ENCODE measurements around the gene NDUFS1. TPM values are rescaled to one million over a fixed set of nuclear protein-coding genes. Genes with fewer than 3 reads are reported as not detected.

NDUFS1 gene
- total and polyA plus RNA-seq, 2 experiments from 2014 or later = 34.5 to 97.9 TPM

- H3K4me1 ChIP-seq (ENCODE audit: insufficient read depth) = peaks cover 14% of the 10 kb centered on the region; the same call in 1 of the 2 replicates
- no peak for TF ChIP-seq ETS1 (IDR thresholded peaks at IDR 0.05)
- no peak for TF ChIP-seq ZNF462 (CRISPR knock-in tag; IDR thresholded peaks at IDR 0.05)
- TF ChIP-seq NANOG (IDR thresholded peaks at IDR 0.05; ENCODE audit: borderline replicate concordance) = no peak
- TF ChIP-seq EZH2phosphoT487 (IDR thresholded peaks at IDR 0.05; ENCODE audit: unreplicated experiment) = no peak
- no peak for TF ChIP-seq CREB1 (CRISPR knock-in tag; IDR thresholded peaks at IDR 0.05; ENCODE audit: low read depth)
- TF ChIP-seq CTCF (conservative IDR thresholded peaks at IDR 0.05; ENCODE audit: low read depth in 2 of 2) = no peak
- TF ChIP-seq ZNF114 (CRISPR knock-in tag; IDR thresholded peaks at IDR 0.05) = no peak
- no peak for TF ChIP-seq ZNF331 (CRISPR knock-in tag; IDR thresholded peaks at IDR 0.05; ENCODE audit: low read depth)
- TF ChIP-seq JUNB (IDR thresholded peaks at IDR 0.05; ENCODE audit: unreplicated experiment) = no peak
- no peak for TF ChIP-seq STAT1 (IDR thresholded peaks at IDR 0.05; ENCODE audit: unreplicated experiment)
- Mint-ChIP-seq H3K27me3 (ENCODE audit: insufficient read depth, low read depth, poor library complexity) (peaks cover 3% of the 10 kb centered on the region), H3K4me1 (peaks cover 11% of the 10 kb centered on the region), H3K4me3 (no peak overlapping the region), H3K27ac (no peak overlapping the region; the same call in 1 of the 2 replicates), H3K36me3 (ENCODE audit: low read depth) (no peaks in the 10 kb centered on the region), H3K9me3 (no peaks in the 10 kb centered on the region; the same call in 2 of the 3 replicates)
- no peaks in the 10 kb centered on the region for H3K27me3 ChIP-seq (ENCODE audit: insufficient read depth)
- H4K20me1 ChIP-seq (replicated peaks; ENCODE audit: insufficient read depth) = no peaks in the 10 kb centered on the region
- no peaks in the 10 kb centered on the region for H3K36me3 ChIP-seq (ENCODE audit: insufficient read depth)
- ATAC-seq (no peak), DNase-seq (ENCODE audit: low spot score) (no peak)
- H2AFZ ChIP-seq = no peak overlapping the region
- no peaks in the 10 kb centered on the region for H3K9me2 ChIP-seq (ENCODE audit: insufficient read depth)
- H3K27ac ChIP-seq (ENCODE audit: low read depth) = no peak overlapping the region
- no peak overlapping the region for H3K4me3 ChIP-seq
- H3F3A ChIP-seq (replicated peaks; ENCODE audit: low read depth) = no peaks in the 10 kb centered on the region
- H3K79me2 ChIP-seq (replicated peaks; ENCODE audit: insufficient read depth) = no peaks in the 10 kb centered on the region
- H3K4me2 ChIP-seq = no peak overlapping the region
These were observed 45.5 kb upstream of the NDUFS1 start for GRCh38 chr2:206204710-206205109.

Measured in GM23338 (cell line).